WTC11 (cell line): ENCODE measurements around the gene SUSD6. TPM values are rescaled to one million over a fixed set of nuclear protein-coding genes. Genes with fewer than 3 reads are reported as not detected.

Source experiments
- ATAC-seq: fragments of 200-7000 bp; cut with Tn5 transposase; 2 replicates; pipeline ENCODE4 v1.10.0; 2021; ENCODE audit warnings: mild to moderate bottlenecking, moderate library complexity
- CTCF ChIA-PET: fragments of 300-600 bp; sonication (Branson Sonifier 250); formaldehyde crosslinking; loops from one replicate; lab custom pipeline; 2021; ENCODE audit warnings: antibody characterized with exemption; lab: Charles Lee
- POLR2A ChIA-PET: fragments of 350-600 bp; sonication (Branson Sonifier 250); formaldehyde crosslinking; loops from one replicate; lab custom pipeline; 2021; ENCODE audit warnings: antibody characterized with exemption; lab: Charles Lee
- DNase-seq: peaks from one replicate; pipeline ENCODE4 v3.0.0; 2021; ENCODE audit warnings: low spot score
- H3K27ac Mint-ChIP-seq: 2 replicates; pipeline ENCODE4 v1.8.0; 2021; ENCODE audit warnings: mixed read lengths
- H3K27me3 Mint-ChIP-seq: 2 replicates; pipeline ENCODE4 v1.8.0; 2021; ENCODE audit warnings: low read depth, mild to moderate bottlenecking, moderate library complexity, mixed read lengths
- H3K36me3 Mint-ChIP-seq: 2 replicates; pipeline ENCODE4 v1.8.0; 2021; ENCODE audit warnings: mixed read lengths
- H3K4me1 Mint-ChIP-seq: 2 replicates; pipeline ENCODE4 v1.8.0; 2022; ENCODE audit warnings: mixed read lengths
- H3K4me3 Mint-ChIP-seq: 2 replicates; pipeline ENCODE4 v1.8.0; 2021; ENCODE audit warnings: mild to moderate bottlenecking, moderate library complexity, mixed read lengths
- H3K9me3 Mint-ChIP-seq: 2 replicates; pipeline ENCODE4 v1.8.0; 2021; ENCODE audit warnings: mixed read lengths
- ATF1 ChIP-seq: sonication (generic); formaldehyde crosslinking; IDR thresholded peaks from 2 replicates; pipeline ENCODE4 v1.8.1; 2023; ENCODE audit warnings: mild to moderate bottlenecking, moderate library complexity, missing genetic modification reagents
- ELF4 ChIP-seq: sonication (generic); formaldehyde crosslinking; IDR thresholded peaks from 2 replicates; pipeline ENCODE4 v1.8.1; 2022; ENCODE audit warnings: low read depth, mild to moderate bottlenecking, moderate library complexity, missing genetic modification reagents
- ETV6 ChIP-seq: sonication (generic); formaldehyde crosslinking; IDR thresholded peaks from 2 replicates; pipeline ENCODE4 v1.8.1; 2022; ENCODE audit warnings: mild to moderate bottlenecking, missing genetic modification reagents
- FOXK1 ChIP-seq: sonication (generic); formaldehyde crosslinking; IDR thresholded peaks from 2 replicates; pipeline ENCODE4 v1.8.0; 2022; ENCODE audit warnings: mild to moderate bottlenecking, moderate library complexity, missing genetic modification reagents
- KAT7 ChIP-seq: sonication (generic); formaldehyde crosslinking; IDR thresholded peaks from 2 replicates; pipeline ENCODE4 v1.8.1; 2023; ENCODE audit warnings: missing genetic modification reagents, mild to moderate bottlenecking, borderline replicate concordance
- NR2C2 ChIP-seq: sonication (generic); formaldehyde crosslinking; IDR thresholded peaks from 2 replicates; pipeline ENCODE4 v1.8.0; 2022; ENCODE audit warnings: mild to moderate bottlenecking, missing genetic modification reagents
- PRDM15 ChIP-seq: sonication (generic); formaldehyde crosslinking; IDR thresholded peaks from 2 replicates; pipeline ENCODE4 v1.8.0; 2022; ENCODE audit warnings: missing genetic modification reagents
- PREB ChIP-seq: sonication (generic); formaldehyde crosslinking; IDR thresholded peaks from 2 replicates; pipeline ENCODE4 v1.8.1; 2022; ENCODE audit warnings: mild to moderate bottlenecking, missing genetic modification reagents, moderate library complexity, borderline replicate concordance
- SMAD3 ChIP-seq: sonication (generic); formaldehyde crosslinking; IDR thresholded peaks from 2 replicates; pipeline ENCODE4 v1.8.0; 2022; ENCODE audit warnings: missing genetic modification reagents, mild to moderate bottlenecking, borderline replicate concordance
- TEAD1 ChIP-seq: sonication (generic); formaldehyde crosslinking; IDR thresholded peaks from 2 replicates; pipeline ENCODE4 v1.8.0; 2022; ENCODE audit warnings: mild to moderate bottlenecking, missing genetic modification reagents
- USF1 ChIP-seq: sonication (generic); formaldehyde crosslinking; IDR thresholded peaks from 2 replicates; pipeline ENCODE4 v1.8.0; 2022; ENCODE audit warnings: mild to moderate bottlenecking, missing genetic modification reagents
- ZBTB21 ChIP-seq: sonication (generic); formaldehyde crosslinking; IDR thresholded peaks from 2 replicates; pipeline ENCODE4 v1.8.1; 2023; ENCODE audit warnings: mild to moderate bottlenecking, missing genetic modification reagents, borderline replicate concordance
- ZNF219 ChIP-seq: sonication (generic); formaldehyde crosslinking; IDR thresholded peaks from 2 replicates; pipeline ENCODE4 v1.8.0; 2023; ENCODE audit warnings: missing genetic modification reagents, mild to moderate bottlenecking, borderline replicate concordance
- ZNF232 ChIP-seq: sonication (generic); formaldehyde crosslinking; IDR thresholded peaks from 2 replicates; pipeline ENCODE4 v1.8.0; 2022; ENCODE audit warnings: mild to moderate bottlenecking, missing genetic modification reagents
- ZNF416 ChIP-seq: fragments of 250-450 bp; sonication (Bioruptor Pico); IDR thresholded peaks from 2 replicates; pipeline ENCODE4 v1.9.0; 2021; ENCODE audit warnings: mild to moderate bottlenecking, inconsistent platforms
- total RNA-seq: library from RNA; stranded (reverse); gene quantifications from 3 replicates; pipeline ENCODE4 v1.2.3, GENCODE V29; 2021
- TF ChIP-seq, protein P1 (sequence below): sonication (generic); formaldehyde crosslinking; IDR thresholded peaks from 2 replicates; pipeline ENCODE4 v1.8.0; 2022; ENCODE audit warnings: mild to moderate bottlenecking, missing genetic modification reagents
- TF ChIP-seq, protein P2 (sequence below): sonication (generic); formaldehyde crosslinking; IDR thresholded peaks from 2 replicates; pipeline ENCODE4 v1.8.1; 2023; ENCODE audit warnings: mild to moderate bottlenecking, missing genetic modification reagents, borderline replicate concordance
- TF ChIP-seq, protein P3 (sequence below): sonication (generic); formaldehyde crosslinking; IDR thresholded peaks from 2 replicates; pipeline ENCODE4 v1.8.0; 2023; ENCODE audit warnings: missing genetic modification reagents, mild to moderate bottlenecking, borderline replicate concordance
- TF ChIP-seq, protein P4 (sequence below): sonication (generic); formaldehyde crosslinking; conservative IDR thresholded peaks from 2 replicates; pipeline ENCODE4 v1.8.1; 2022; ENCODE audit warnings: mild to moderate bottlenecking, missing genetic modification reagents

Gene SUSD6
- total RNA-seq, 1 experiment from 2014 or later, result 10.1 TPM

GRCh38 chr14:69693145-69693544 lies 81.7 kb downstream of the SUSD6 start (continued):
- TF ChIP-seq PRDM15 (CRISPR knock-in tag) (no peak), FOXK1 (no peak), ZNF416 (CRISPR knock-in tag) (no peak), KAT7 (CRISPR knock-in tag) (no peak), USF1 (CRISPR knock-in tag) (no peak), ZBTB21 (CRISPR knock-in tag) (no peak), ZNF232 (CRISPR knock-in tag) (no peak), ATF1 (CRISPR knock-in tag) (no peak)
- TF ChIP-seq, protein P1, sequence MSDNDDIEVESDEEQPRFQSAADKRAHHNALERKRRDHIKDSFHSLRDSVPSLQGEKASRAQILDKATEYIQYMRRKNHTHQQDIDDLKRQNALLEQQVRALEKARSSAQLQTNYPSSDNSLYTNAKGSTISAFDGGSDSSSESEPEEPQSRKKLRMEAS (CRISPR knock-in tag), result no peak
- TF ChIP-seq, protein P2, sequence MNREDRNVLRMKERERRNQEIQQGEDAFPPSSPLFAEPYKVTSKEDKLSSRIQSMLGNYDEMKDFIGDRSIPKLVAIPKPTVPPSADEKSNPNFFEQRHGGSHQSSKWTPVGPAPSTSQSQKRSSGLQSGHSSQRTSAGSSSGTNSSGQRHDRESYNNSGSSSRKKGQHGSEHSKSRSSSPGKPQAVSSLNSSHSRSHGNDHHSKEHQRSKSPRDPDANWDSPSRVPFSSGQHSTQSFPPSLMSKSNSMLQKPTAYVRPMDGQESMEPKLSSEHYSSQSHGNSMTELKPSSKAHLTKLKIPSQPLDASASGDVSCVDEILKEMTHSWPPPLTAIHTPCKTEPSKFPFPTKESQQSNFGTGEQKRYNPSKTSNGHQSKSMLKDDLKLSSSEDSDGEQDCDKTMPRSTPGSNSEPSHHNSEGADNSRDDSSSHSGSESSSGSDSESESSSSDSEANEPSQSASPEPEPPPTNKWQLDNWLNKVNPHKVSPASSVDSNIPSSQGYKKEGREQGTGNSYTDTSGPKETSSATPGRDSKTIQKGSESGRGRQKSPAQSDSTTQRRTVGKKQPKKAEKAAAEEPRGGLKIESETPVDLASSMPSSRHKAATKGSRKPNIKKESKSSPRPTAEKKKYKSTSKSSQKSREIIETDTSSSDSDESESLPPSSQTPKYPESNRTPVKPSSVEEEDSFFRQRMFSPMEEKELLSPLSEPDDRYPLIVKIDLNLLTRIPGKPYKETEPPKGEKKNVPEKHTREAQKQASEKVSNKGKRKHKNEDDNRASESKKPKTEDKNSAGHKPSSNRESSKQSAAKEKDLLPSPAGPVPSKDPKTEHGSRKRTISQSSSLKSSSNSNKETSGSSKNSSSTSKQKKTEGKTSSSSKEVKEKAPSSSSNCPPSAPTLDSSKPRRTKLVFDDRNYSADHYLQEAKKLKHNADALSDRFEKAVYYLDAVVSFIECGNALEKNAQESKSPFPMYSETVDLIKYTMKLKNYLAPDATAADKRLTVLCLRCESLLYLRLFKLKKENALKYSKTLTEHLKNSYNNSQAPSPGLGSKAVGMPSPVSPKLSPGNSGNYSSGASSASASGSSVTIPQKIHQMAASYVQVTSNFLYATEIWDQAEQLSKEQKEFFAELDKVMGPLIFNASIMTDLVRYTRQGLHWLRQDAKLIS (CRISPR knock-in tag), result no peak

DNA sequence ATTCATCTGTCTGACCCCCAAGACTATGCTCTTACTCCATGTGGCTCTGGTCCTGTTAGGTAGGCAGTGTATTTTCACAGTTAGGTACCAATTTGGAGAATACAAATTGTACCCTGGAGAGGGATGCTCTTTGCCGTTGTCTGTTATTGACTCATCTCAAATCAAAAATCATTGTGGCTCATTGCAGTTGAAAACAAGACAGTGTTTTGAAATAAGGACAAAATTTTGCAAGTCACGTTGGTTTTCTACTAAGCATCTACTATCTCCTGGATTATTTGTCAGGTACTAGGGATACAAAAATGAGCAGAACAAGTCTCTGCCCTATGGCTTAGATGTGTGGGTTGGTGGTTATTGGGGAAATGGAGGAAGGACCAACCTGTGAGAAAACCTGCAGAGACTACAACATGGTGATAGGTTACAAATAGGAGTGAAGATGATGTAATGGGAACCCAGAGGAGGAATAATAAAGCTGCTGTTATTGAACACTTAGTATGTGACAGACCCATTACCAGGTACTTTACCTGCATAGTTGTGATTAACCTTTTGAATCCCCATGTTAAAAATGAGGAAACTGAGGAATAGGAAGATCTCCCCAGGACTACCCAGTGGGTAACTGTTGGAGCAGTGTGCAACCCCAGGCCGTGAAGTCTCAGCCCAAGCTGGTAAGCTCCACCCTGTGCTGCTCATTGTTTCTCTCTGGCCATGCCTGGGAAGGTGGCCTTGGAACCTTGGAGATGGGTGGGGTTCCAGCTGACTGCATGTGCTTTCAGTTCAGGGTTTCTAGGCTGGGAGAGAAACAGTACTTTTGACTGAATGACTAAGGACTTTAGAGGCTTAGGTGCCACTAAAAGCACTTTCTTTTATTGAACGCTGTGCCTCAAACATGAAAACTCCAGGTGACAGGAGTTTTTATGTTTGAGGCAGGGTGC lies 82.7 kb downstream of the SUSD6 start:
- peaks cover 52% of the 10 kb centered on the region for H3K4me1 Mint-ChIP-seq
- TF ChIP-seq ZNF219 (CRISPR knock-in tag) (no peak), ETV6 (CRISPR knock-in tag) (no peak), NR2C2 (no peak), USF1 (CRISPR knock-in tag) (no peak), SMAD3 (CRISPR knock-in tag) (no peak), PREB (no peak), TEAD1 (CRISPR knock-in tag) (no peak), ELF4 (CRISPR knock-in tag) (no peak)
- TF ChIP-seq, protein P3, sequence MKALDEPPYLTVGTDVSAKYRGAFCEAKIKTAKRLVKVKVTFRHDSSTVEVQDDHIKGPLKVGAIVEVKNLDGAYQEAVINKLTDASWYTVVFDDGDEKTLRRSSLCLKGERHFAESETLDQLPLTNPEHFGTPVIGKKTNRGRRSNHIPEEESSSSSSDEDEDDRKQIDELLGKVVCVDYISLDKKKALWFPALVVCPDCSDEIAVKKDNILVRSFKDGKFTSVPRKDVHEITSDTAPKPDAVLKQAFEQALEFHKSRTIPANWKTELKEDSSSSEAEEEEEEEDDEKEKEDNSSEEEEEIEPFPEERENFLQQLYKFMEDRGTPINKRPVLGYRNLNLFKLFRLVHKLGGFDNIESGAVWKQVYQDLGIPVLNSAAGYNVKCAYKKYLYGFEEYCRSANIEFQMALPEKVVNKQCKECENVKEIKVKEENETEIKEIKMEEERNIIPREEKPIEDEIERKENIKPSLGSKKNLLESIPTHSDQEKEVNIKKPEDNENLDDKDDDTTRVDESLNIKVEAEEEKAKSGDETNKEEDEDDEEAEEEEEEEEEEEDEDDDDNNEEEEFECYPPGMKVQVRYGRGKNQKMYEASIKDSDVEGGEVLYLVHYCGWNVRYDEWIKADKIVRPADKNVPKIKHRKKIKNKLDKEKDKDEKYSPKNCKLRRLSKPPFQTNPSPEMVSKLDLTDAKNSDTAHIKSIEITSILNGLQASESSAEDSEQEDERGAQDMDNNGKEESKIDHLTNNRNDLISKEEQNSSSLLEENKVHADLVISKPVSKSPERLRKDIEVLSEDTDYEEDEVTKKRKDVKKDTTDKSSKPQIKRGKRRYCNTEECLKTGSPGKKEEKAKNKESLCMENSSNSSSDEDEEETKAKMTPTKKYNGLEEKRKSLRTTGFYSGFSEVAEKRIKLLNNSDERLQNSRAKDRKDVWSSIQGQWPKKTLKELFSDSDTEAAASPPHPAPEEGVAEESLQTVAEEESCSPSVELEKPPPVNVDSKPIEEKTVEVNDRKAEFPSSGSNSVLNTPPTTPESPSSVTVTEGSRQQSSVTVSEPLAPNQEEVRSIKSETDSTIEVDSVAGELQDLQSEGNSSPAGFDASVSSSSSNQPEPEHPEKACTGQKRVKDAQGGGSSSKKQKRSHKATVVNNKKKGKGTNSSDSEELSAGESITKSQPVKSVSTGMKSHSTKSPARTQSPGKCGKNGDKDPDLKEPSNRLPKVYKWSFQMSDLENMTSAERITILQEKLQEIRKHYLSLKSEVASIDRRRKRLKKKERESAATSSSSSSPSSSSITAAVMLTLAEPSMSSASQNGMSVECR, result no peak
- TF ChIP-seq, protein P4, sequence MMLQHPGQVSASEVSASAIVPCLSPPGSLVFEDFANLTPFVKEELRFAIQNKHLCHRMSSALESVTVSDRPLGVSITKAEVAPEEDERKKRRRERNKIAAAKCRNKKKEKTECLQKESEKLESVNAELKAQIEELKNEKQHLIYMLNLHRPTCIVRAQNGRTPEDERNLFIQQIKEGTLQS (CRISPR knock-in tag), result no peak

More for the DNA sequence above, 82.7 kb downstream of the SUSD6 start:
- no peaks in the 10 kb centered on the region for H3K36me3 Mint-ChIP-seq
- DNase-seq (no peak), ATAC-seq (no peak)
- no peaks in the 10 kb centered on the region for H3K9me3 Mint-ChIP-seq
- CTCF ChIA-PET, result interaction anchor here (0.6 kb wide), 1 partner anchor 22 kb away, joined by 3 read pairs; no protein-coding TSS in a partner anchor
- no peak overlapping the region for H3K4me3 Mint-ChIP-seq
- no peaks in the 10 kb centered on the region for H3K27me3 Mint-ChIP-seq
- POLR2A ChIA-PET, result no interaction called here
- peak overlapping the region; percentile 30; the same call in 1 of the 2 replicates for H3K27ac Mint-ChIP-seq
